Mesothelial cell of epicardium (in vitro differentiated cells): ENCODE results near the gene EML4. TPM values are rescaled to one million over a fixed set of nuclear protein-coding genes. Genes with fewer than 3 reads are reported as not detected.
"Not testable (repeated sequence)": the region's sequence is repeated elsewhere in the genome, so short reads cannot be mapped to it uniquely, and the experiment has no call there.

Source experiments
- DNase-seq, 2 experiments: peaks; one replicate each; pipeline ENCODE4 v3.0.0; 2021; ENCODE audit warnings: low spot score in 2 of 2; ENCODE audit not compliant: unreplicated experiment in 2 of 2
- H3K27ac Mint-ChIP-seq: 2 replicates; pipeline ENCODE4 v1.8.0; 2021; ENCODE audit warnings: mixed read lengths
- H3K27me3 Mint-ChIP-seq: 2 replicates; pipeline ENCODE4 v1.8.0; 2021; ENCODE audit warnings: low read depth, mixed read lengths
- H3K36me3 Mint-ChIP-seq: 2 replicates; pipeline ENCODE4 v1.8.0; 2021; ENCODE audit warnings: mixed read lengths
- H3K4me1 Mint-ChIP-seq: 2 replicates; pipeline ENCODE4 v1.8.0; 2021; ENCODE audit warnings: mixed read lengths
- H3K4me3 Mint-ChIP-seq: 2 replicates; pipeline ENCODE4 v1.8.0; 2021; ENCODE audit warnings: mild to moderate bottlenecking, moderate library complexity, mixed read lengths
- H3K9me3 Mint-ChIP-seq: 2 replicates; pipeline ENCODE4 v1.8.0; 2021; ENCODE audit warnings: mixed read lengths
- total RNA-seq: library from RNA; stranded (reverse); gene quantifications from 3 replicates; pipeline ENCODE4 v1.2.1, GENCODE V29; 2021
- TF ChIP-seq, protein P1 (sequence below): fragments of 200-600 bp; sonication (generic); IDR thresholded peaks from one replicate; pipeline ENCODE4 v1.5.0; 2021; ENCODE audit warnings: antibody characterized with exemption; ENCODE audit not compliant: unreplicated experiment

The EML4 gene
- total RNA-seq, 1 donor from 2014 or later: 95.6 TPM

DNA sequence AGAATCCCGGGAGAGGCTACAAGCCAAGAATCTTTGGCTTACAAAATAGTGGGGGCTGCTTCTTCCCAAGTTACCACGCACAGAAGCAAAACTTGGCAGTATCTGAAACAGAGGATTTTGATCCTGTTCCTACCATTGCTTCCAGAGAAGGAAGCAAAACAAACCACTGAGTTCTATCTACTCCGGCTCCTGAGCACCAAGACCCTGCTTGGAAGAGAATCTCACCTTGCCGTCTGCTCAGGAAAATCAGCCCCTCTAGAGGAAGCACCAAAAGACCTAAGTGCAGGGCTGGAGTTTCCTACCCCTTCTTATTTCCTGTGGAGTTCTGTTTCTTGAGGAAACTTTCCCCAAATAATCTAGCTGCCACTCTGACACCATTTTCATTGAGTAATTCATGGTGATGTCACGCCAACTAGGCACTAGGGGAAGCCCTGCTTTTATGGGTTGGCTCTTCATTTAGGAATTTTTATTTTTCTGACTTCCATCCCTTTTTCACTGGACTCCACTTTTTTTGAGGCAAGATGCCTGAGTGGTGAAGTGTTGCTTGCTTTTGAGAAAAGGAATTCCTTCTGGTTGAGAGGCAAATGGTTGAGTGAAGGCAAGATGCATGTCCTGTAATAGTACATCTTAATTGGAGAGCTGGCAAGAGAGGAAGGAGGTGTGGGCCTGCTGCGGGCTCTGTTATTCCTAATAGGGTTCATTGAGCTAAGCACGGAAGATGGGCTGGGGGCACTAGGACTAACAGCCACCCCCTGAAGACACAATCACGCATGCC is 36.8 kb upstream of the EML4 start:
- no peaks in the 10 kb centered on the region for H3K9me3 Mint-ChIP-seq
- TF ChIP-seq, protein P1, sequence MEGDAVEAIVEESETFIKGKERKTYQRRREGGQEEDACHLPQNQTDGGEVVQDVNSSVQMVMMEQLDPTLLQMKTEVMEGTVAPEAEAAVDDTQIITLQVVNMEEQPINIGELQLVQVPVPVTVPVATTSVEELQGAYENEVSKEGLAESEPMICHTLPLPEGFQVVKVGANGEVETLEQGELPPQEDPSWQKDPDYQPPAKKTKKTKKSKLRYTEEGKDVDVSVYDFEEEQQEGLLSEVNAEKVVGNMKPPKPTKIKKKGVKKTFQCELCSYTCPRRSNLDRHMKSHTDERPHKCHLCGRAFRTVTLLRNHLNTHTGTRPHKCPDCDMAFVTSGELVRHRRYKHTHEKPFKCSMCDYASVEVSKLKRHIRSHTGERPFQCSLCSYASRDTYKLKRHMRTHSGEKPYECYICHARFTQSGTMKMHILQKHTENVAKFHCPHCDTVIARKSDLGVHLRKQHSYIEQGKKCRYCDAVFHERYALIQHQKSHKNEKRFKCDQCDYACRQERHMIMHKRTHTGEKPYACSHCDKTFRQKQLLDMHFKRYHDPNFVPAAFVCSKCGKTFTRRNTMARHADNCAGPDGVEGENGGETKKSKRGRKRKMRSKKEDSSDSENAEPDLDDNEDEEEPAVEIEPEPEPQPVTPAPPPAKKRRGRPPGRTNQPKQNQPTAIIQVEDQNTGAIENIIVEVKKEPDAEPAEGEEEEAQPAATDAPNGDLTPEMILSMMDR: no peak
- peaks cover 62% of the 10 kb centered on the region for H3K4me1 Mint-ChIP-seq
- no peaks in the 10 kb centered on the region for H3K36me3 Mint-ChIP-seq
- H3K27me3 Mint-ChIP-seq: peaks cover 8% of the 10 kb centered on the region
- H3K4me3 Mint-ChIP-seq: no peak overlapping the region
- H3K27ac Mint-ChIP-seq: peak overlapping the region; percentile 83
- DNase-seq: no peak

DNA sequence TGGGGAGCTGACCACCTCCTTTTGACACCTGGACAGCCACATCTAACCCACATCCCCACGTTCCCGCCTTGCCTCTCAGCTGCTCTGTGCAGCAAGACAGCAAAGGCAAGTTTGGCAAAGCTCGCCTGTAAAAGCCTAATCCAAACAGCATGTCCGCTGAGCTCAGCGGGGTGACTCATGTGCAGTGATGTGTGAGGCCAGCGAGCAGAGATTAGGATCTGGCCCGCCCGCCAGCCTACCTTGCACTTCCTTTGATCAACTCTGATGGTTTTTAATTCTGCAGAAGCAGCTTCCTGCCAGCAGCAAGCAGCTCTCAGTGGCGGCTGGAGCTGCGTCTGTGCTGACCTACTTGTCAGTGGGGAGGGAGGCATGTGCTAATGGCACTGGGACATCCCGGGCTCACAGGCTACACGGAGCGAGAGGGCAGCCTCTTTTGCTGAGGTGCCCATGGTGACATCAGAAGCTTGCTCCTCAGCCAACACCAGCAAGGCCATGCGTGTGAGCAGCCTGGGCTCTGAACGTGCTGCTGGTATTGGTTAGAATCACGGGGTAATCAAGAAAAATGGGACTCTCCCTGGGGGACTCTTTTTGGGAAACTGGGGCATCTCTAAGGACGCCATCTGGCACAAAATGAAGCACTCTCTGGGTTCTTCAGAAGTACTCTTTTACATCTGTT is 36.0 kb upstream of the EML4 start:
- H3K27me3 Mint-ChIP-seq: peaks cover 8% of the 10 kb centered on the region
- H3K27ac Mint-ChIP-seq: peak overlapping the region; percentile 83

DNA sequence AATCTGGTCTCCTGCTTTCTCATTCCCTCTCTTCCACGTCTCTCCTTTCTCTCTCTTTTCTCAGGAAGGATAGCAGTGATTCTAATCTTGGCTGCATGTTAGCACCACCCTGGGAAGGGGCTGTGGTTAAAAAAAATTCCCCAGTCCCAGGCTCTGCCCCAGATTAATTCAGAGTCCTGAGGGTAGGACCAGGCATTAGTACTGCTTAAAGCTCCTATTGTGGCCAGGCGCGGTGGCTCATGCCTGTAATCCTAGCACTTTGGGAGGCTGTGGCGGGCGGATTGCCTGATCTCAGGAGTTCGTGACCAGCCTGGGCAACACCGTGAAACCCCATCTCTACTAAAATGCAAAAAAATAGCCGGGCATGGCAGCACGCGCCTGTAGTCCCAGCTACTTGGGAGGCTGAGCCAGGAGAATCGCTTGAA is 35.4 kb upstream of the EML4 start:
- Mint-ChIP-seq H3K27ac (peak overlapping the region; percentile 83), H3K9me3 (peaks cover 5% of the 10 kb centered on the region), H3K36me3 (no peaks in the 10 kb centered on the region), H3K4me3 (peak overlapping the region; percentile 13), H3K4me1 (peaks cover 56% of the 10 kb centered on the region), H3K27me3 (peaks cover 8% of the 10 kb centered on the region)
- DNase-seq: no peak
- TF ChIP-seq, protein P1: no peak

More for the DNA sequence above, 36.0 kb upstream of the EML4 start:
- H3K36me3 Mint-ChIP-seq: no peaks in the 10 kb centered on the region
- TF ChIP-seq, protein P1: no peak
- DNase-seq: peak; percentile 47 to 71
- H3K9me3 Mint-ChIP-seq: no peaks in the 10 kb centered on the region
- peaks cover 58% of the 10 kb centered on the region for H3K4me1 Mint-ChIP-seq
- peak overlapping the region; percentile 39 for H3K4me3 Mint-ChIP-seq

DNA sequence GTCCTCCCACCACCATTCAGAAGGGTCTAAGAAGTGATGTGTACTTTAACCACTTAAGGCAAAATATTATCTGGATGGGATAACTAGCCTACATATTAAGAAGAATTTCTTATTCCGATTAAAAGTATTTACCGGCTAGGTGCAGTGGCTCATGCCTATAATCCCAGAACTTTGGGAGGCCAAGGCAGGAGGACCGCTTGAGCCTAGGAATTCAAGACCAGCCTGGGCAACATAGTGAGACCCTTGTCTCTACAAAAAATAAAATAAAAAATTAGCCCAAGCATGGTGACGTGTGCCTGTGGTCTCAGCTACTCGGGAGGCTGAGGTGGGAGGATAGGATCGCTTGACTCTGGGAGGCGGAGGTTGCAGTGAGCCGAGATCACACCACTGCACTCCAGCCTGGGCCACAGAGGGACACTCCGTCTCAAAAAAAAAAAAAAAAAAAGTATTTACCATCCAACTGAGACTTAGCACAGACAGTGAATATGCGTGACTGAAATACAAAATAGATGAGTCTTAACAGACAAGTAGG is 34.7 kb upstream of the EML4 start:
- H3K4me3 Mint-ChIP-seq, H3K27me3 Mint-ChIP-seq, H3K36me3 Mint-ChIP-seq, DNase-seq, H3K27ac Mint-ChIP-seq, H3K9me3 Mint-ChIP-seq: not testable (repeated sequence)
- peaks cover 55% of the 10 kb centered on the region for H3K4me1 Mint-ChIP-seq

DNA sequence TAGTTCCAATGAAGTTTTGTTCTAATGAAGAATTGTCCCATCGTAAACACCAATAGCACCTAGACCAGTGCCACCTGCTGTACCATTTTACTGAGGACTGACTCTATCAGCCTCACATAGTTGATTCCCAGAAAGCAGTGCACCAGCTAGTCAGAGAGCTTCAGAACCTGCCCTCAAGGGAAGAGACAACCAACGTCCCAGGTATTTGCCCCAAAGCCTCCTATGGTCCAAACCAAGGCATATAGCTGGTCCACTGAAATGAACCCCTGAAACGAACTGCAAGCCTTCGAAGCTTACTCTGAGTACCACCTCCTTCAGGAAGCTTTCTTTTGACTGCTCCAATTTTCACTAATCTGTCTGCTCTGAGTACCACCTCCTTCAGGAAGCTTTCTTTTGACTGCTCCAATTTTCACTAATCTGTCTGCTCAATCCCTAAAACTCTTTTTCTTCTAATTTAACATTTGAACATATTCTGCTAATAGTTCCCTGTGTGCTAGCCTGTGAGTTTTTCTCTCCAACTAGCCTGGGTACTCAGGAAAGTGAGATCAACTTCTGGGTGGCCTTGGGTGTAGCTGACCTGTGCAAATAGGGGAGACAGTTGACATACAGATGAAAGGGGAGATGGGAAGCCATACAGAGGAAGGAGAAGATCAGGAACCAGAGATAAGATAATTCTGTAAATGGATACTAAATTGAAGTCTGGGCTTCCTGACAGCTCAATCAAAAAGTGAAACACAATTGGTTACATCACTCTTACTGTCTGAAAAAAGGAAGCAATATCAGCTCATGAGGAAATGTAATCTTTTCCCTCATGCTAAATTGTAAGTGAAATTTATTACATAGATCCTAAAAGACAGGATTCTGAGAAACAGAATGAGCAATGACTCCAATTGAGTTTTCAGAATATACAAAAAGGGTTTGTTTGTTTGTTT is 33.5 kb upstream of the EML4 start:
- H3K27ac Mint-ChIP-seq: no peak overlapping the region
- no peaks in the 10 kb centered on the region for H3K36me3 Mint-ChIP-seq
- DNase-seq: no peak
- H3K4me3 Mint-ChIP-seq: no peak overlapping the region
- peaks cover 6% of the 10 kb centered on the region for H3K9me3 Mint-ChIP-seq
- TF ChIP-seq, protein P1: no peak
- H3K27me3 Mint-ChIP-seq: peaks cover 8% of the 10 kb centered on the region
- peaks cover 52% of the 10 kb centered on the region for H3K4me1 Mint-ChIP-seq
